PFSK-1 (cell line): ENCODE data around the gene TIGD6.

Experiments
- POLR2AphosphoS5 ChIP-seq: IDR thresholded peaks from 2 replicates; pipeline ENCODE4 v1.6.1; 2012; ENCODE audit warnings: low read depth, mild to moderate bottlenecking, control low read depth, low read length, moderate library complexity
- SIN3A ChIP-seq: IDR thresholded peaks from 2 replicates; pipeline ENCODE4 v1.6.1; 2012; ENCODE audit warnings: mild to moderate bottlenecking, low read length, moderate library complexity, borderline replicate concordance; ENCODE audit not compliant: insufficient read depth

DNA sequence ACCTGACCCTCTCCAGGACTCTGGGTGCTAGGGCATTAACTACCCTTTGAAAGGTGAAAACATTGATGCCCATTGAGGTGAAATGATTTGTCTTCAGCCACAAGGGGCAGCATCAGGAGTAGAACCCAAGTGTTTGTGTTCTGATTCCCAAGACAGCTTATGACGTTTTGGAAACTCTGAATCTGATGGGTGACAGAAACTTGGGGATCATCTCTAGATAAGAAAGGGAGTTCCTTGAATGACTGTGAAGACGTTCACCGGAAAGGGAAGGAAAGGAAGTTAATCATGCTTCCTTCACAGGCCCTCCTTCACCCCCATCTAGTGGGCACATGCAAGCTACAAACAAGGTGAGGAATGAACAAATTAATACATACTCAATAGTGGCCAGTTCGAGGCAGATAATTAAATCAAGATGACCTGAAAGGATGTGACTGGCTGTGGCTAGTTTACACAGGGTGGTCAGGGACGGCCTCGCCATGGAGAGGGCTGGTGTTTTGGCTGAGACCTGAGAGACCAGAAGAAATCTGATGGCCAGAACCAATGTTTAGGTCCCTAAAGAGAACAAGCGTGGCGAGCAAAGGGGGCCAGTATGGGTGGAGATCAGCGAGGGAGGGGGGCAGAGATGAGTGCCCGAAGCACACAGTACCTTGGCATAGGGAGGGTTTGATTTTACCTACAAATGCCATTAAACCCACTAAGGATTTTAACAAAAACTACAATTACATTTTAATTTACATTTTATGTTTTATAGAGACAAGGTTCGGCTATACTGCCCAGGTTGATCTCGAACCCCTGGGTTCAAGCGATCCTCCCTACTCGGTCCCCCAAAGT lies 40.8 kb downstream of the TIGD6 start:
- TF ChIP-seq POLR2AphosphoS5 (no peak), SIN3A (no peak)
